ENCODE data around the gene FBXO28. TPM values are rescaled to one million over a fixed set of nuclear protein-coding genes. Genes with fewer than 3 reads are reported as not detected.
A peak's percentile ranks its signal among the peaks of the same experiment; 100 is the strongest.

FBXO28 gene
- total and polyA plus RNA-seq, 2 donors (not counting 3 experiments of a cell fraction or from before 2014, with no cell fraction given) = 8.9 to 32.6 TPM

DNA sequence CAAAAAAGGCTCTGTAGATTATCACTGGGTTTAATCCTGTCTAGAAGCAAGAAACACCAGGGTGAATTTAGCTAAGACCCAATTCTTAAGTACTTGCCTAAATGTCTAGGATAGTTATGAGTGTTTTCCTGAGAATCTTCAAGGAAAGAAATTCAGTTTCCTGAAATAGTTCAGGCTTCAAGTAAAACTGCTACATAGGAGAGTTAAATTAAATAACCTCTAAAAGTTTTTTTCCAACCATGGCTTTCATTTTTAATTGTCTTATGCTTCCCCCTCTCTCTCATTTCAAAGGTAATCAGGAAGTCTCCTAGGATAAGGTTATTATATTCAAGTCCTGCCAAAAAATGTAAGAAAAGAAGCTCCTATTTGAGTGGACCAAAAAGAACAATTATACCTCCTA is 46.7 kb upstream of the FBXO28 start:
- ChIA-PET CTCF (interaction anchor here (0.7 to 1.3 kb wide), 6 partner anchors 9 to 40 kb away, joined by 3 to 7 read pairs (median 3); no protein-coding TSS in a partner anchor), POLR2A (no interaction called here)
- Histone ChIP-seq H3K9me1 (replicated peaks; ENCODE audit: control insufficient read depth, extremely low read depth, insufficient read depth, low read length) (no peaks in the 10 kb centered on the region), H3K4me1 (ENCODE audit: control insufficient read depth, extremely low read depth, insufficient read depth, low read length) (peaks cover 17% of the 10 kb centered on the region), H3K27me3 (ENCODE audit: control insufficient read depth in 2 of 2, insufficient read depth in 2 of 2, low read length in 2 of 2) (no peaks in the 10 kb centered on the region), H2AFZ (ENCODE audit: low read depth, low read length) (no peak overlapping the region), H3K79me2 (ENCODE audit: control insufficient read depth, insufficient read depth, low read length) (no peaks in the 10 kb centered on the region), H3K27ac (ENCODE audit: insufficient read depth, low read depth, low read length) (no peak overlapping the region), H3K36me3 (ENCODE audit: control insufficient read depth in 2 of 2, extremely low read depth in 1 of 2, insufficient read depth in 2 of 2, low read length in 2 of 2) (no peaks in the 10 kb centered on the region), H3K4me3 (replicated peaks in 1 of 3; ENCODE audit: insufficient read depth in 1 of 3, low read depth in 1 of 3, low read length in 3 of 3) (no peak overlapping the region), H3K4me2 (ENCODE audit: insufficient read depth, low read length) (no peak overlapping the region), H3K9ac (replicated peaks; ENCODE audit: extremely low read depth, insufficient read depth, low read length) (no peak overlapping the region), H4K20me1 (replicated peaks; ENCODE audit: control insufficient read depth, extremely low read depth, insufficient read depth, low read length) (no peaks in the 10 kb centered on the region), H3K9me3 (replicated peaks; ENCODE audit: control insufficient read depth, insufficient read depth, low read length) (no peaks in the 10 kb centered on the region)
- FAIRE-seq (no peak), DNase-seq (ENCODE audit: low read depth, low spot score) (peak; percentile 23)
- intact Hi-C loops (cut with micrococcal nuclease) = loop anchor here (1.0 kb wide), 1 partner anchor 14 kb away; no protein-coding TSS in a partner anchor
- BruUV-seq (replicated peaks) = no TSS peak
- TF ChIP-seq, protein P1, sequence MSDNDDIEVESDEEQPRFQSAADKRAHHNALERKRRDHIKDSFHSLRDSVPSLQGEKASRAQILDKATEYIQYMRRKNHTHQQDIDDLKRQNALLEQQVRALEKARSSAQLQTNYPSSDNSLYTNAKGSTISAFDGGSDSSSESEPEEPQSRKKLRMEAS (IDR thresholded peaks at IDR 0.05; ENCODE audit: insufficient read depth, insufficient read length) = no peak
- TF ChIP-seq POLR2AphosphoS5 (IDR thresholded peaks at IDR 0.05; ENCODE audit: insufficient read depth, low read depth, low read length) (no peak), GATA2 (IDR thresholded peaks at IDR 0.05; ENCODE audit: insufficient read depth, insufficient read length, low read depth, low read length) (no peak), JUN (IDR thresholded peaks at IDR 0.05; ENCODE audit: borderline replicate concordance, insufficient read depth, insufficient read length, low read depth) (no peak), POLR2A (IDR thresholded peaks at IDR 0.05; ENCODE audit: low read depth, low read length) (no peak), EZH2 (IDR thresholded peaks at IDR 0.05; ENCODE audit: borderline replicate concordance, low read depth, low read length, severe bottlenecking) (no peak), MYC (IDR thresholded peaks at IDR 0.05; ENCODE audit: low read depth, low read length) (no peak), FOS (IDR thresholded peaks at IDR 0.05; ENCODE audit: borderline replicate concordance, insufficient read depth, low read length) (no peak)
- TF ChIP-seq, protein P2, sequence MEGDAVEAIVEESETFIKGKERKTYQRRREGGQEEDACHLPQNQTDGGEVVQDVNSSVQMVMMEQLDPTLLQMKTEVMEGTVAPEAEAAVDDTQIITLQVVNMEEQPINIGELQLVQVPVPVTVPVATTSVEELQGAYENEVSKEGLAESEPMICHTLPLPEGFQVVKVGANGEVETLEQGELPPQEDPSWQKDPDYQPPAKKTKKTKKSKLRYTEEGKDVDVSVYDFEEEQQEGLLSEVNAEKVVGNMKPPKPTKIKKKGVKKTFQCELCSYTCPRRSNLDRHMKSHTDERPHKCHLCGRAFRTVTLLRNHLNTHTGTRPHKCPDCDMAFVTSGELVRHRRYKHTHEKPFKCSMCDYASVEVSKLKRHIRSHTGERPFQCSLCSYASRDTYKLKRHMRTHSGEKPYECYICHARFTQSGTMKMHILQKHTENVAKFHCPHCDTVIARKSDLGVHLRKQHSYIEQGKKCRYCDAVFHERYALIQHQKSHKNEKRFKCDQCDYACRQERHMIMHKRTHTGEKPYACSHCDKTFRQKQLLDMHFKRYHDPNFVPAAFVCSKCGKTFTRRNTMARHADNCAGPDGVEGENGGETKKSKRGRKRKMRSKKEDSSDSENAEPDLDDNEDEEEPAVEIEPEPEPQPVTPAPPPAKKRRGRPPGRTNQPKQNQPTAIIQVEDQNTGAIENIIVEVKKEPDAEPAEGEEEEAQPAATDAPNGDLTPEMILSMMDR (IDR thresholded peaks at IDR 0.05; ENCODE audit: extremely low read depth in 1 of 2, insufficient read depth in 1 of 2, low read depth in 1 of 2, low read length in 2 of 2) = no peak
- dilution Hi-C loops (cut with MboI; ENCODE audit: extremely low pct_ligation_motif_present, low sequenced_read_pairs) = no loop called here

All from endothelial cell of umbilical vein (primary cell).